HG03097 (cell line): ENCODE results near the gene ESYT2.
A peak's percentile ranks its signal among the peaks of the same experiment; 100 is the strongest.

ENCODE experiments used
- ATAC-seq: cut with Tn5 transposase; IDR thresholded peaks from one replicate; pipeline ENCODE4 v1.9.1; 2021; ENCODE audit not compliant: unreplicated experiment, low FRiP score

ESYT2 gene

DNA sequence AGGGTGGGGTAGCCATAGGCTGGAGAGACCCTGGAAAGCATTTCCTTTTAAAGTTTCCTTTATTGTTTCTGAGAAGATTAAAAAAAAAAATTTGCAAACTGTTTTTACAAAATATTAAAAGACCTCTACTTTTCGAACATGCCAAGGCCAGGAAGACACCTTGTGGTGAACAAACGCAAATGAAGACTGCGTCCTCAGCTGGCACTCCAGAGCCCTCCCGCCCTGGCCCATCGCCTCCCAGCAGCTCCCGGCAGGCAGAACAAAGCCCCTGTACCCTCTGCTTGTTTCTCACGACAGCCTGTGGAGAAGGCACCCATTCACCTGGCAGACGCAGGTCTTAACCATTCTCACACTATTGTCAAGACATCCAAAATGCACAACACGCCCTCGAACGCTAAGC is 56.4 kb downstream of the ESYT2 start:
- ATAC-seq, result no peak

DNA sequence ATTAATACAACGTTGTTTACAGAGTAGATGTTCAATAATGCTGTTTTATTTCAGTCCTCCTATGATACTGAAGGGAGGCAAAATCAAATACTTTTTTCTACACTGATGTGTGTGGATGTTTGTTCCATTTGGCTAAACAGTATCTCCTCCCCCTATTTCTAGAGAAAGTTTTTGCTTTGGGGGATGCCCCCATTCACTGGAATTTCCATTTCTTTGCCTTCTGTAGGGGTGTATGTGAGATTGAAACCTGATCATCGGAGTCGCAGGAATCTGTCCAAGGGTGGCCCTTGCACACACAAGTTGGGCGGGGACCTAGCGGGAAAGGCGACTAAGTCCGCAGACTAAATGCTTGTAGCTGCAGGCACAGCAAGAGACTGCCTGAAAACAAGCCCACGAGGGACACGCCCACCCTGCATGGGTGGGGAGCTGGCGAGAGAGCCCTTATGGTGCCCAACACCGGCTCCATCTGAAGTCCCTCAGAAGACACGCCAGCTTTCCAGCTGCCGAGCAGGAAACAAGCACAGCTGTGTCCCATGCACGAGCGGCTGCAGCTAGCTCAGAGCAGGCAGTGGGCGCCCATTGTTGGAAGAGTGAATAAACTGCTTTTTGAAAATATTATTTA is 58.0 kb downstream of the ESYT2 start:
- ATAC-seq, result no peak

- no peak for ATAC-seq
These were observed 61.6 kb downstream of the ESYT2 start for GRCh38 chr7:158767707-158768106.

- ATAC-seq, result peak; percentile 54
These were observed 62.6 kb downstream of the ESYT2 start for GRCh38 chr7:158766570-158767281.

DNA sequence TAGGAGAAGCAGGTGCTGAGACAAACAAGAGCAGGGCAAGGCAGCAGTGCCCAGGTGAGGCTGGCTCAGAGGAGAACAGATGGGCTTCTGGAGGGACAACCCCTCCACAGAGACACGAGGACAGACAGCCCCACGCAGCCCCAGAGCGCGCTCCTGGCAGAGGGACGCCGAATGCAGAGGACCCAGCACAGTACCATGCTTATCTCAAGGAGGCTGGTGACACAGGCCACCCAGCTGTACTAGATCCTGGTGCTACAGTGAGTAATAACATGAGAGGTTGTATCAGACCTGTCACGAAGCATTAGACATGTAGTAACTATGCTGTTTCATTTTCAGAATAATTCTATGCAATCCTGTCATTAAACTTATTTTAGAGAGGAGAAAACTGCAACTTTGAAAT is 64.3 kb downstream of the ESYT2 start:
- ATAC-seq, result no peak

GRCh38 chr7:158763454-158764033 is 65.8 kb downstream of the ESYT2 start:
- no peak for ATAC-seq

DNA sequence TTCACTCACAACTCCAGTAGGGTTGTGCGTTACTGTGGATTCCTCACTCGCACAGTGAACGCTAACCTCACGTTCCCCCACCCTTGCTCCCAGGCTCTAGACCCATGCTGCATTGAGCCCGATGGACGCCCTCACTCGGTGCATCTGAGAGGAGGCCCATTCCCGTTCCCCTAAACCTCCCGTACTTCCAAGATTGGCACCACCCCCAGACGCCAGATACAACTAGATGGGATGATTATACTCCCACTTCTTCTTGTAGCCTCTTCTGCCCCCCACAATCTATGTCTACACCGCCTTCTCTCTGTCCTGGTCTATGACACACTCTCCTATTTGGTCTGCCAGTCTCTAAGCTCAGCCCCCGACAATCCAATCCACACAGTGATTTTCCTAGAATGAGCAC is 67.4 kb downstream of the ESYT2 start:
- ATAC-seq, result no peak

DNA sequence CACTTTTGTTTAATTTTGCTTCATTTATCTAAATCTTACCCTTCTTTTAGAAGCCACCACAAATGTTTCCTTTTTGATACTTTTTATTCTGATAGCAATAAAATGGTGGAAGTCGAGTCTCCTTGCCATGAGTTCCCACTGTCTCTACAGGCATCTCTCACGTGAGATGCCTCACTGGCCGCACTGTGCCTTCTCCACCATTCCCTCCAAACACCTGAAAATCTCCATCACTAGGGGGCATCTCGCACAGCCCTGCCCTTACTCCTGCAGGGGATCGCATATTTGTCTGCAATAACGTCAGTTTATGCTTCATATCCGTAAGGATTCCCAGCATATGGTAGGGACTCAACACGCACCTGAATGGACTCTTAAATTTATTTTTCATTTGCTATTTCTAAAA is 68.4 kb downstream of the ESYT2 start:
- ATAC-seq, result no peak

DNA sequence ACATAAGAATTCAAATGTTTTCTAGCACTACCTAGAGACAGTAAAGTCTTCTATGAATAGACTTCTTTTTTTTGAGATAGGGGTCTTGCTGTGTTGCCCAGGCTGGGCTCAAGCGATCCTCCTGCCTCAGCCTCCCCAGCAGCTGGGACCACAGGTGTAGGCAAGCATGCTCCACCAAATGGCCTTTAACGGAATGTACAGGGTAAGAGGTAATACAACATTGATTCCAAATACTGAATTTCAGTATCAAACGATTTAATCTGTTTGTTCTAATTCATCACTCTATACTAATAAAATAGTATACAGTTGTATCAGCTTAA is 68.9 kb downstream of the ESYT2 start:
- ATAC-seq, result no peak

- ATAC-seq, result no peak
These were observed 69.4 kb downstream of the ESYT2 start for GRCh38 chr7:158759749-158760444.

- ATAC-seq, result no peak
These were observed 70.1 kb downstream of the ESYT2 start for GRCh38 chr7:158759245-158759614.

DNA sequence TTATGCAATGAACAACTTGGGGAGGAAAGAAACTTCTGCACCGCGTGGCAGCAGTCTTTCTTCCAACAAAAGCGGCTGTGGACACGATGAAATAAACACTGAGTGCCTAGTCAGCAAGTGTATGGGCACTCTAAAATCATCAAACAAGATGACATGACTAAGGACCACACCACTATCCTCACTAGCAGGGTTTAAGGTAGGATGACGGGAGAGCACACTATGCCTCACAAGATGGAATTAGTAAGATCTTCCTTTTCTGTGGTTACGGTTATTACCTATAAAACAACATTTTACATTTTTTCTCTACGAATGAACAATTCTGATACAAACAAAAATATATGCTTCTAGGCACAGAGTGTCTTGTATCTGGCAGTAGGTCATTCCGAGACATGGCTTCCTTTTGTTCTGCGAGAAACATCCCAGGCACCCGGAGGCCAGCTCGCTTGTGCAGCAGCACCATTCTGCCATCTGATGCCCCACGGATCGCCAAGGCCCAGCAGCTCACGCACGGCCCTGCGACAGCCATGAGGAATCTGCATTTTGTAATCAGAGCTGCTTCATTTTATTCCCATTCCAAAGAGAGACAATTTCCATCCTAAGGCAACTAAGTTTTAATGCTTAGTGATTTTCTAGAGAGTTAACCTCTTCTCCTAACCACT is 70.6 kb downstream of the ESYT2 start:
- ATAC-seq, result no peak

DNA sequence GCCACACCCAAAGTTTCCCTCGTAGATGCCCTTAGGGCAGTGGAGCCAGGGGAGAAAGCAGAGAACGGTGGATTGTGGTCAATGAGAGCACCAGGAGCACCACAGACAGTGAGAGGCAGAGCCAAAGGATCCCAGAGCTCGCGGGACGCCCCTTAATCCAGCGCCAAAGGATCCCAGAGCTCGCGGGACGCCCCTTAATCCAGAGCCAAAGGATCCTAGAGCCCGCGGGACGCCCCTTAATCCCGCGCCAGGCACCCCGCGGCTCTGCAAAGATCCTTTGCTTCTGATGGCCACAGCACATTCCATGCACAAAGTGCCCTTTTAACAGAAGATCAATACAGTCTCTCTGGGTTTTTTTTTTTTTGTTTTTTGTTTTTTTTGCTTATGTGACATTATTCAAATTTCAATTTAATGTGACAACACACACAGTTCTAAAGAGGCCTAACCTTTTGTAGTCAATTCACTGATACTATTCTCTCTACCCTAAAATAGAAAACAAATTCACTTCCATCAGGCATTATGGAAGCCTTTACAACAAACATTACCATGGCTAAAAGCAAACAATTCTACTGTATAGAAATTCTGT is 71.8 kb downstream of the ESYT2 start:
- no peak for ATAC-seq

- no peak for ATAC-seq
These were observed 74.4 kb downstream of the ESYT2 start for GRCh38 chr7:158754746-158755444.

GRCh38 chr7:158753900-158754299 is 75.4 kb downstream of the ESYT2 start:
- no peak for ATAC-seq

GRCh38 chr7:158751751-158752150 is 77.6 kb downstream of the ESYT2 start:
- ATAC-seq, result no peak

GRCh38 chr7:158751199-158751598 is 78.1 kb downstream of the ESYT2 start:
- ATAC-seq, result no peak

- no peak for ATAC-seq
These were observed 78.6 kb downstream of the ESYT2 start for GRCh38 chr7:158750702-158751101.

- no peak for ATAC-seq
These were observed 79.9 kb downstream of the ESYT2 start for GRCh38 chr7:158749396-158749795.

DNA sequence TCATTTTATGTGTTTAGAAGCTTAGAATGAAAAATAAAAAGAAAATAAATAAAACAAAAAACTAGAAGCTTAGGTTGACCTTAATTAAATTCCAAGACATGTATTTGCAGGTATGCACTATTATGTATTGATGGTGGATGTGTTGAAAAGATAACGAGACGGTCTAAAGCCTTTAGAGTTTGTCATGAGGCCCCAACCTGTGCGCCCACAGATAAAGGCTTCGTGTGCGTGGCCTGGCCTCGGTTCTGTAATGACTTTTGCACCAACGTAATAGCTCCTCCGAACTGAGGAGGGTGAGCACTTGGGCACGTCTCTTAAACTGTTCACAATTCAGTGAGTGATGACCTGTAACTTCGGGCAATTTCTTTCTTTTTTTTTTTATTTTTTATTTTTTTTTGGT is 81.0 kb downstream of the ESYT2 start:
- ATAC-seq, result no peak
